SH-SY5Y (cell line): ENCODE results near the gene SLC16A7.

Experiments
- GATA2 ChIP-seq: IDR thresholded peaks from 2 replicates; pipeline ENCODE4 v1.6.1; 2011; ENCODE audit warnings: mild to moderate bottlenecking, low read depth, low read length
- GATA3 ChIP-seq: IDR thresholded peaks from 2 replicates; pipeline ENCODE4 v1.6.1; 2011; ENCODE audit warnings: low read depth, mild to moderate bottlenecking, low read length, moderate library complexity

SLC16A7 gene

DNA sequence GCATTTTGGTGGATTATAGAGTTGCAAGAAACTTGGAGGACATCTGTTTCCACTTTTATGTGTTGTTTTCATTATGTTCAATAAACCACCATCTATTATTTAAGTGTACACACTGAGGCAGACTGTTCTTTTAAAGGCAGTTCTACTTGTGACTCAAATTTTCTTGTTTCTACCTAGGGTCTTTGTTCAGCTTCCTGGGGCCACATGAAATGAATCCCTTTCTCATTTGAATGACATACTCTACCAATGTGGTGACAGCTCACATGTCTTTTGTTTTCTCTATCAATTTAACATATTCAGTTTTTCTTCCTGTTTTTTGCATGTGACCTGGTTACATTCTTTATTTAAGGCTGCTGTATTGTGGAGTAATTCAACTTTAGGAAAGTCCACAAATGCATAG lies 7.9 kb downstream of the SLC16A7 start:
- TF ChIP-seq GATA2 = no peak
- no peak for TF ChIP-seq GATA3

DNA sequence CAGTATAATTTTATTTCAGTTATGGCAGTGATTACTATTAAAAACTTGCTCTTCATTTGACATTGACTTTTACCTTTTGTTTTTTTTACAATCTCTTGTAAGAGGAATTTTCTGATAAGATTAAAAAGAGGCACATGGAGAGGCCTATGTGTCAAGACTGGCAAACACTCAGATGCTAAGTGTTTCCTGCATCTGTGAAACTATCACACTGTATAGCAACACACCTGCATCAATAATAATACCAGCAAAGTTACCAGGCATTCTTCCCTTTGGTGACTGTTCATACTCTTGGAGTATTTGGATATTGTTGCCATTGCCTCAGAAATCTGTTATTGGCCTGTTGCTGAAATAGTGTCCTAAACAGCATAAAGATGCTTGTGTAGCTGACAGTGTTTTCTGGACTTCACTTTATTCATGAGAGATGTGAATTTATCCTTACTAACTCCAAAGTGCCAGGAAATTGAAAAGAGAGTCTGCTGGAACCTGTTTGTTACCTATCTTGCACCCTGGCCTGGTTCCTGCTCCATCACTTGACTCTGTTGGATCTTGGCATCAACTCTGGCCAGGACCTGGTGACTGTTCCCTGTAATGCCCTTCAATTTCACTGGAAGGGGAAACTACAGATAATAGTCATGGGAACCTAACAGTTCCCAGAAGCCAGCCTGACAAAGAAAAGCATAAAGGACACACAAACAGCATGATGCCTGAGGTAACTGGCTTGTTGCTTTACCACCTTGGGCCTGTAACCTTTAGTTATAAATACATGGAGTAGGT lies 19.8 kb downstream of the SLC16A7 start:
- TF ChIP-seq GATA2 (no peak), GATA3 (no peak)

GRCh38 chr12:59619461-59620240 lies 23.8 kb downstream of the SLC16A7 start:
- TF ChIP-seq GATA3 (no peak), GATA2 (no peak)

DNA sequence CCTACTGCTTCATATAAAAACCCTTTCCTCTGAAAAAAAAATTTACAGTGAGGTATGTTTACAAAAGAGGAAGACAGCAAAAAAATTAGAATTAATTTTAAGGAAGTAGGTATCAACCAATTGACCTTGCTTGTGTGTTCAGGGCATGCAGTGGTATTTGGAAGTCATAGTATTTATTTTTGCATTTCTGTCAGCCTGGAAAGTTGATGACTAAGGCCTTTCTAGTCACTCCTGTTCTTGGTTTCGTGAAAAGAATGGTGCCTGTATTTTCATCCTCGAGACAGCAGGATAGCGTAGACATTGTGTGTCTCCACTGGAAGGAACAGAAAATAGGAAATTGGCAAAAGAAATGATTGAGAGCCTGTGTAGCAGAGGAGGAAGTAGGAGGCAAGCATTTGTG lies 24.5 kb downstream of the SLC16A7 start:
- TF ChIP-seq GATA3 (no peak), GATA2 (no peak)

- TF ChIP-seq GATA3 (no peak), GATA2 (no peak)
Measured at GRCh38 chr12:59624732-59625460, 29.1 kb downstream of the SLC16A7 start.

DNA sequence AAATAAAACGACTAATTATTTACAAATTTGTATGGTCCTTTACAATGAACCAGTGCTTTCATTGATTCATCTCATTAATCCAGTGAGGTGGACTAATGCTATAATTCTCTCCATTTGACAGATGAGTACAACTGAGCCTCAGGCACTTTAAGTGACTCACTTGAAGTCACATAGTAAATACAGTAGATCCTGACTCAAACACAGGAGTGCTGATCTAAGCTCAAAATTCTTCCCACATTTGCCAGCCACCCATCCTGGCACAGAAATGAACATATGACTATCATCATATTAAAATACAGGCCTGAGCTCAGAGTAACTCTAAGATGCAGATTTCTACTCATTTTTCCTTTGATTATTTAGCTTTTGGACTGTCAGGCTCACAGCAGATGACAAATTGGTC lies 30.6 kb downstream of the SLC16A7 start:
- no peak for TF ChIP-seq GATA2
- TF ChIP-seq GATA3 = no peak

DNA sequence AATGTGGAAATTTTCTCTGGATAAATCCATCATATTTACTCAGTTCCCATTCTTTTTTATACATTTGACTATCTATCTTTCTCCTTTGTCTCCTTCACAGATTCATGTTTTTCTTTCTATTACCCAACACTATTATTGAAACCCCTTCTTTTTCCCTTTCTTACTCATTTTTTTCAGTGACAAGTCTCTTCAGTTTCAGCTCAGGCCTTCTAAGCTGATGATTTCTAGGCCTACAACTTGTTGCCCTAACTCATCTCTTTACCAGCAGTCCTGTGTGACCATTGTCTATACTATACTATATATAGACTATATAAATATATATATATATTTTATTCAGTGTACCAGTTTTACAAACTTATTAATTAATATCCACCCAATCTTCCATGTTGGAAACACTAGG lies 31.8 kb downstream of the SLC16A7 start:
- TF ChIP-seq GATA2 = no peak
- no peak for TF ChIP-seq GATA3

DNA sequence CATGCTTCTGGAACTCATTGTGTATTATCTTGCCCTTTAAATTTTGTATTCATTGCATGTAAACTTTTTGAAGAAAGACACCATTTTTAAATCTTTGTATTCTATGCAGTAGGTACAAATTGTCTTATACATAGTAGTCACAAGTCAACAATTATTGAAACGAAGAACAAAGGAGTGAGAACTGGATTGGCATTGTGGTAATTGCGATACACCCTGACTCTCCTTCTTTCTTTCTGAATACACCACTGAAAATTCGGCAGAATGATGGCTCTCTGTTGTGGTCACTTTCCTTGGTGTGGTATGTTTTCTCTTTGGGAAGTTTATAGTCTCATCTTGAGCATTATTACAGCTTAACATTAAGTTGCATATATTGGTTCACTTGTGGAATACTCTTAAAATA lies 34.1 kb downstream of the SLC16A7 start:
- no peak for TF ChIP-seq GATA3
- TF ChIP-seq GATA2 = no peak

DNA sequence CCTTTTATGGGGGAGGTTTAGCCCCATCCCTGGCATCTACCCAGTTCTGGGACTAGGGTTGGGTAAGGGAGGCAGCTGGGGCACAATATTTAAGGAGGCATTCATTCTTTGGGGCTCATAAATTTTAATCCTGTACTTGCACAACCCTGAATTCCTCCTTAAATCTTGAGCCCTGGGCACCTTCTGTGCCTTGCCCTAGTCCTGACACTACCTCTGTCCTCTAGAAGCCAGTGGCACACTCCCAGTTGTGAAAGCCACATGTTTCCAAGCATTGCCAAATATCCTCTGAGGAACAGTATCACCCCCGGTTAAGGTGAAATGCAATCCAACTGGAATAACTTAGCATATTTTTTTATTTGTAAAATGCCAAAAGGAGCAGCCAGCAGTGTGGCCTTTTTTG lies 36.6 kb downstream of the SLC16A7 start:
- TF ChIP-seq GATA2 = no peak
- no peak for TF ChIP-seq GATA3

GRCh38 chr12:59634254-59634653 lies 38.4 kb downstream of the SLC16A7 start:
- TF ChIP-seq GATA2 = no peak
- no peak for TF ChIP-seq GATA3

- TF ChIP-seq GATA2 (no peak), GATA3 (no peak)
Measured at GRCh38 chr12:59636945-59637691, 41.3 kb downstream of the SLC16A7 start.

GRCh38 chr12:59637692-59638070 lies 41.9 kb downstream of the SLC16A7 start:
- TF ChIP-seq GATA3 (no peak), GATA2 (no peak)

DNA sequence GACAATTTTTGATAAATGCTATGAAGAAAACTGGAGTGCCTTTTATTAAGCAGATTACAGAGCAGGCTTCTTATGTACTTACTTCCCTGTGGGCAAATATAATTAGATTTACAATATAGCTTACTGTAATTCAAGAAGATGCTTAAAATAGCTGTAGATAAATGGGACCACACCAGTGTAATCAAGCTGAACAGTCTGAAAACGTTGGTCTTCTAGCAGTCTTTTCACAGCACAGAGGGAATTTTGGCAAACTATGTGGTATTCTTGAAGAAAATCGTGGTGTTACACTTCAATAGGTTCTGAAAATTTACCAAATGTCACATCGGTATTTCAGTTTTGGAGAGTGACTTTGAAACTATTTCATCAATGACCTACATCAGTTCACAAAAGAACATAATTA lies 47.7 kb downstream of the SLC16A7 start:
- TF ChIP-seq GATA2 = no peak
- no peak for TF ChIP-seq GATA3

GRCh38 chr12:59645242-59645641 lies 49.4 kb downstream of the SLC16A7 start:
- TF ChIP-seq GATA2 (no peak), GATA3 (no peak)
